Type B pancreatic cell (in vitro differentiated cells): ENCODE data around the gene PRPSAP1. TPM values are rescaled to one million over a fixed set of nuclear protein-coding genes. Genes with fewer than 3 reads are reported as not detected.

Source experiments
- DNase-seq: peaks from one replicate; pipeline ENCODE4 v3.0.0; 2021; ENCODE audit warnings: mixed read lengths; ENCODE audit not compliant: unreplicated experiment; ENCODE audit errors: extremely low spot score
- H3K27ac Mint-ChIP-seq: 2 replicates; pipeline ENCODE4 v1.8.0; 2021; ENCODE audit warnings: mild to moderate bottlenecking, mixed read lengths
- H3K27me3 Mint-ChIP-seq: 2 replicates; pipeline ENCODE4 v1.8.0; 2021; ENCODE audit warnings: mixed read lengths
- H3K36me3 Mint-ChIP-seq: 2 replicates; pipeline ENCODE4 v1.8.0; 2021; ENCODE audit warnings: mixed read lengths
- H3K4me1 Mint-ChIP-seq: one replicate; pipeline ENCODE4 v1.8.0; 2021; ENCODE audit warnings: mixed read lengths; ENCODE audit not compliant: unreplicated experiment
- H3K4me3 Mint-ChIP-seq: 2 replicates; pipeline ENCODE4 v1.8.0; 2021; ENCODE audit warnings: mild to moderate bottlenecking, mixed read lengths
- H3K9me3 Mint-ChIP-seq: 2 replicates; pipeline ENCODE4 v1.8.0; 2021; ENCODE audit warnings: mixed read lengths
- CTCF ChIP-seq: fragments of 200-600 bp; sonication (generic); conservative IDR thresholded peaks from 2 replicates; pipeline ENCODE4 v1.5.0; 2021; ENCODE audit warnings: antibody characterized with exemption, mild to moderate bottlenecking
- total RNA-seq: library from RNA; stranded (reverse); gene quantifications from 2 replicates; pipeline ENCODE4 v1.2.1, GENCODE V29; 2021; ENCODE audit warnings: low replicate concordance

PRPSAP1 gene
- total RNA-seq, 1 donor from 2014 or later: 82.0 TPM

- H3K4me1 Mint-ChIP-seq: peaks cover 12% of the 10 kb centered on the region
- H3K9me3 Mint-ChIP-seq: no peaks in the 10 kb centered on the region
- H3K27ac Mint-ChIP-seq: no peak overlapping the region
- no peak for TF ChIP-seq CTCF
- no peak overlapping the region for H3K4me3 Mint-ChIP-seq
- no peak for DNase-seq
- peaks cover 8% of the 10 kb centered on the region for H3K36me3 Mint-ChIP-seq
- no peaks in the 10 kb centered on the region for H3K27me3 Mint-ChIP-seq
These were observed 36.3 kb upstream of the PRPSAP1 start for GRCh38 chr17:76390003-76390421.

GRCh38 chr17:76388966-76389888, 35.5 kb upstream of the PRPSAP1 start:
- no peak for TF ChIP-seq CTCF
- no peak overlapping the region for H3K27ac Mint-ChIP-seq
- H3K4me1 Mint-ChIP-seq: peaks cover 12% of the 10 kb centered on the region
- no peak for DNase-seq
- no peak overlapping the region for H3K4me3 Mint-ChIP-seq
- H3K36me3 Mint-ChIP-seq: peaks cover 7% of the 10 kb centered on the region
- no peaks in the 10 kb centered on the region for H3K27me3 Mint-ChIP-seq
- H3K9me3 Mint-ChIP-seq: no peaks in the 10 kb centered on the region

GRCh38 chr17:76386966-76387765, 33.5 kb upstream of the PRPSAP1 start:
- DNase-seq: no peak
- Mint-ChIP-seq H3K27ac (no peak overlapping the region), H3K4me1 (peaks cover 12% of the 10 kb centered on the region), H3K27me3 (peaks cover 4% of the 10 kb centered on the region), H3K9me3 (no peaks in the 10 kb centered on the region), H3K36me3 (no peaks in the 10 kb centered on the region), H3K4me3 (peak overlapping the region; percentile 77)
- no peak for TF ChIP-seq CTCF

GRCh38 chr17:76385892-76386786, 32.4 kb upstream of the PRPSAP1 start:
- Mint-ChIP-seq H3K27me3 (peaks cover 4% of the 10 kb centered on the region), H3K36me3 (no peaks in the 10 kb centered on the region), H3K4me3 (peak overlapping the region; percentile 77), H3K27ac (no peak overlapping the region), H3K9me3 (no peaks in the 10 kb centered on the region), H3K4me1 (peaks cover 12% of the 10 kb centered on the region)
- DNase-seq: peak; percentile 86
- peak; percentile 94 for TF ChIP-seq CTCF
